K562 (cell line): ENCODE results near the gene GNAZ. TPM values are rescaled to one million over a fixed set of nuclear protein-coding genes. Genes with fewer than 3 reads are reported as not detected.
A peak's percentile ranks its signal among the peaks of the same experiment; 100 is the strongest.

Experiments
- ATF3 ChIP-seq, 2 experiments: fragments of 450-650 bp in 1 of 2; sonication (generic) in 1 of 2; formaldehyde crosslinking in 1 of 2; IDR thresholded peaks in 1 of 2; conservative IDR thresholded peaks in 1 of 2; 2 replicates each; pipeline versions ENCODE4 v1.6.1 to v1.8.1; 2016 to 2023; ENCODE audit warnings: mild to moderate bottlenecking in 2 of 2, moderate library complexity in 2 of 2, inconsistent platforms in 1 of 2, missing genetic modification reagents in 1 of 2
- C11orf30 ChIP-seq: fragments of 450-650 bp; IDR thresholded peaks from 2 replicates; pipeline ENCODE4 v1.6.1; 2016; ENCODE audit warnings: low read depth, mild to moderate bottlenecking
- CBFA2T3 ChIP-seq: fragments of 450-650 bp; IDR thresholded peaks from 2 replicates; pipeline ENCODE4 v1.6.1; 2017
- DDX20 ChIP-seq: fragments of 450-650 bp; IDR thresholded peaks from 2 replicates; pipeline ENCODE4 v1.6.1; 2016; ENCODE audit warnings: missing genetic modification characterization, low read depth, mild to moderate bottlenecking, missing compliant biosample characterization, moderate library complexity
- E2F4 ChIP-seq: sonication (generic); formaldehyde crosslinking; IDR thresholded peaks from 2 replicates; pipeline ENCODE4 v1.8.0; 2022; ENCODE audit warnings: mild to moderate bottlenecking, low read depth, missing genetic modification reagents
- MBD2 ChIP-seq: sonication (generic); IDR thresholded peaks from 2 replicates; pipeline ENCODE4 v1.6.1; 2016; ENCODE audit warnings: low read depth, borderline replicate concordance
- PCBP2 ChIP-seq: fragments of 200-400 bp; formaldehyde crosslinking; IDR thresholded peaks from 2 replicates; pipeline ENCODE4 v1.6.1; 2018; ENCODE audit warnings: low read length, low read depth, mild to moderate bottlenecking, moderate library complexity; ENCODE audit not compliant: poor library complexity, severe bottlenecking
- PHTF2 ChIP-seq: fragments of 250-450 bp; sonication (Bioruptor Pico); IDR thresholded peaks from 2 replicates; pipeline ENCODE4 v1.5.0; 2021; ENCODE audit warnings: mild to moderate bottlenecking
- PPARD ChIP-seq: fragments of 250-450 bp; sonication (Bioruptor Pico); IDR thresholded peaks from 2 replicates; pipeline ENCODE4 v1.8.0; 2022; ENCODE audit warnings: inconsistent platforms, mild to moderate bottlenecking, moderate library complexity
- REST ChIP-seq, 2 experiments: fragments of 450-650 bp; formaldehyde crosslinking in 1 of 2; IDR thresholded peaks; 2 replicates each; pipeline versions ENCODE4 v1.4.0 to v1.6.1; 2014 to 2020; ENCODE audit warnings: mild to moderate bottlenecking in 2 of 2, borderline replicate concordance in 1 of 2, low read depth in 1 of 2
- TARDBP ChIP-seq: fragments of 450-650 bp; IDR thresholded peaks from 2 replicates; pipeline ENCODE4 v1.6.1; 2016
- THAP12 ChIP-seq: fragments of 250-450 bp; sonication (Bioruptor Pico); IDR thresholded peaks from 2 replicates; pipeline ENCODE4 v1.9.0; 2021; ENCODE audit warnings: mild to moderate bottlenecking, inconsistent platforms
- ZNF124 ChIP-seq: sonication (generic); formaldehyde crosslinking; IDR thresholded peaks from 2 replicates; pipeline ENCODE4 v1.8.1; 2022; ENCODE audit warnings: missing genetic modification reagents
- ZNF24 ChIP-seq: fragments of 450-650 bp; IDR thresholded peaks from 2 replicates; pipeline ENCODE4 v1.6.1; 2016
- ZZZ3 ChIP-seq: fragments of 450-650 bp; IDR thresholded peaks from 2 replicates; pipeline ENCODE4 v1.6.1; 2016; ENCODE audit warnings: antibody characterized with exemption, mild to moderate bottlenecking, moderate library complexity
- polyA plus RNA-seq, 8 experiments: library from polyadenylated mRNA; depleted of rRNA in 4 of 8; stranded (reverse) in 5 of 8; unstranded in 3 of 8; fragments of >200 nt; fragmentation: Nextera tagmentation in 2 of 8; fragmentation: Illumina TruSeq in 1 of 8; extraction: Ambion mirVana in 2 of 8; extraction: Trizol in 1 of 8; gene quantifications; 2 replicates each; pipeline versions ENCODE4 v1.2.1 to v1.2.3, GENCODE V29; 2011 to 2014; ENCODE audit warnings: inconsistent platforms in 1 of 8, missing spikeins in 1 of 8
- total RNA-seq, 7 experiments: library from RNA; depleted of rRNA in 6 of 7; stranded (reverse); fragments of >200 nt in 6 of 7; fragmentation: Illumina TruSeq in 2 of 7; extraction: Trizol in 2 of 7; gene quantifications; 2 replicates each; pipeline versions ENCODE4 v1.2.1 to v1.2.3, GENCODE V29; 2011 to 2021; ENCODE audit warnings: low replicate concordance in 1 of 7

The GNAZ gene
- total and polyA plus RNA-seq, 9 of the 15 experiments (the other 6 are each of a cell fraction or from before 2014, with no cell fraction given) = 0.04 to 0.22 (median 0.13) TPM; not detected in 3

- TF ChIP-seq REST (IDR thresholded peaks at IDR 0.05; ENCODE audit: borderline replicate concordance) = no peak
- TF ChIP-seq REST (CRISPR knock-in tag; IDR thresholded peaks at IDR 0.05; ENCODE audit: low read depth) = no peak
- TF ChIP-seq PHTF2 (CRISPR knock-in tag) = no peak
- TF ChIP-seq THAP12 = no peak
- TF ChIP-seq ATF3 (IDR thresholded peaks at IDR 0.05) = no peak
- peak; percentile 90 for TF ChIP-seq ATF3 (CRISPR knock-in tag; conservative IDR thresholded peaks at IDR 0.05)
- TF ChIP-seq C11orf30 = no peak
- no peak for TF ChIP-seq ZZZ3
- TF ChIP-seq E2F4 (CRISPR knock-in tag) = no peak
- no peak for TF ChIP-seq ZNF124 (CRISPR knock-in tag)
- TF ChIP-seq DDX20 (tag) = no peak
- TF ChIP-seq PCBP2 = no peak
- TF ChIP-seq ZNF24 = no peak
- TF ChIP-seq CBFA2T3 = no peak
- no peak for TF ChIP-seq MBD2
- no peak for TF ChIP-seq PPARD (CRISPR knock-in tag)
- TF ChIP-seq TARDBP = no peak
Observed at GRCh38 chr22:23128269-23129108, 58.2 kb downstream of the GNAZ start (continued).
